GM21576 (cell line): Measurements from ENCODE around the gene CTDSPL.
"Not testable (repeated sequence)": the region's sequence is repeated elsewhere in the genome, so short reads cannot be mapped to it uniquely, and the experiment has no call there.

ENCODE experiments used
- ATAC-seq: cut with Tn5 transposase; IDR thresholded peaks from one replicate; pipeline ENCODE4 v1.9.1; 2021; ENCODE audit warnings: mild to moderate bottlenecking, moderate library complexity; ENCODE audit not compliant: unreplicated experiment

CTDSPL gene

GRCh38 chr3:37961622-37962431, 100.1 kb downstream of the CTDSPL start:
- no peak for ATAC-seq

- no peak for ATAC-seq
Observed at GRCh38 chr3:37963016-37963415, 101.3 kb downstream of the CTDSPL start.

- ATAC-seq: no peak
Observed at GRCh38 chr3:37963635-37964034, 102.0 kb downstream of the CTDSPL start.

GRCh38 chr3:37964146-37964545, 102.5 kb downstream of the CTDSPL start:
- no peak for ATAC-seq

GRCh38 chr3:37964716-37965115, 103.0 kb downstream of the CTDSPL start:
- ATAC-seq: no peak

GRCh38 chr3:37967260-37967881, 105.7 kb downstream of the CTDSPL start:
- no peak for ATAC-seq

- ATAC-seq: no peak
Observed at GRCh38 chr3:37968199-37968598, 106.5 kb downstream of the CTDSPL start.

- no peak for ATAC-seq
Observed at GRCh38 chr3:37968813-37969595, 107.3 kb downstream of the CTDSPL start.

- ATAC-seq: no peak
Observed at GRCh38 chr3:37969596-37970100, 108.0 kb downstream of the CTDSPL start.

GRCh38 chr3:37970802-37971201, 109.1 kb downstream of the CTDSPL start:
- no peak for ATAC-seq

GRCh38 chr3:37971467-37971866, 109.8 kb downstream of the CTDSPL start:
- ATAC-seq: no peak

GRCh38 chr3:37972056-37972455, 110.4 kb downstream of the CTDSPL start:
- ATAC-seq: not testable (repeated sequence)

GRCh38 chr3:37973246-37974054, 111.8 kb downstream of the CTDSPL start:
- no peak for ATAC-seq

GRCh38 chr3:37974121-37975083, 112.7 kb downstream of the CTDSPL start:
- ATAC-seq: no peak

GRCh38 chr3:37979541-37980461, 118.1 kb downstream of the CTDSPL start:
- ATAC-seq: no peak

- no peak for ATAC-seq
Observed at GRCh38 chr3:37980462-37981347, 119.0 kb downstream of the CTDSPL start.

- no peak for ATAC-seq
Observed at GRCh38 chr3:37981348-37981664, 119.6 kb downstream of the CTDSPL start.

GRCh38 chr3:37982331-37982730, 120.7 kb downstream of the CTDSPL start:
- no peak for ATAC-seq
